ENCODE data around the gene DBX1.
"Not testable (repeated sequence)": the region's sequence is repeated elsewhere in the genome, so short reads cannot be mapped to it uniquely, and the experiment has no call there.

DBX1 gene

DNA sequence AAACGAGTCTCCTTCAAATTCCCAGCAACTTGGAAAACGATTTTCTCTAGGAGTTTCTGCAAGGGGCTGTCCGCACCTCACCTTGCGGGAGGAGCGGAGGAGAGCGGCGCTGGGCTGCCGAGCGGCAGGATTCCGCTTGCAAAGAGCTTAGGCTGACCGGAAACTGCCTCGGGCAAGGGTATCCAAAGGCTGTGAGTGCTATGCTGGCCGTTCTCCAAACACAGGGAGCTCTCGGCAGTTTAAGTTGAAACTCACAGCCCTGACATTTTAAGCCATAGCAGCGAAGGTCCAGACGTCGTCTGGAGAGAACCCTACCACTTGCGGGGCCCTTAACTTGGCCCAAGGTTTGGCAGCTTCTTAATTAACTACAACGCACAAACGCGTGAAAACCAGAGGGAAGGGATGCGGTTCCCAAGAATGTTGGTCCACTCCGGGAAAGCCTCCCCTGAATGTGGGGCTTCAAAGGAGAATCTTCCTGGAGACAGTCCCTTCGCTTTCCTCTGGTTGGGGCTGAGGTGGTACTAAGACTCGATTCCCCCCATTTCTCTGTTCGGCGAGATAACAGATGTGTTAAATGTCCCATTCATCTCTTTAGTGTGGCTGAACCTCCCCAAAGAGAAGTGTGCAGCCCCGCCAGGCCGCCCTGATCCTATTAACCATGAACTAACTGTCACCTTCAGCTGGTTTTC is 1.1 kb upstream of the DBX1 start:
- DNase-seq = peak; percentile 94

DNA sequence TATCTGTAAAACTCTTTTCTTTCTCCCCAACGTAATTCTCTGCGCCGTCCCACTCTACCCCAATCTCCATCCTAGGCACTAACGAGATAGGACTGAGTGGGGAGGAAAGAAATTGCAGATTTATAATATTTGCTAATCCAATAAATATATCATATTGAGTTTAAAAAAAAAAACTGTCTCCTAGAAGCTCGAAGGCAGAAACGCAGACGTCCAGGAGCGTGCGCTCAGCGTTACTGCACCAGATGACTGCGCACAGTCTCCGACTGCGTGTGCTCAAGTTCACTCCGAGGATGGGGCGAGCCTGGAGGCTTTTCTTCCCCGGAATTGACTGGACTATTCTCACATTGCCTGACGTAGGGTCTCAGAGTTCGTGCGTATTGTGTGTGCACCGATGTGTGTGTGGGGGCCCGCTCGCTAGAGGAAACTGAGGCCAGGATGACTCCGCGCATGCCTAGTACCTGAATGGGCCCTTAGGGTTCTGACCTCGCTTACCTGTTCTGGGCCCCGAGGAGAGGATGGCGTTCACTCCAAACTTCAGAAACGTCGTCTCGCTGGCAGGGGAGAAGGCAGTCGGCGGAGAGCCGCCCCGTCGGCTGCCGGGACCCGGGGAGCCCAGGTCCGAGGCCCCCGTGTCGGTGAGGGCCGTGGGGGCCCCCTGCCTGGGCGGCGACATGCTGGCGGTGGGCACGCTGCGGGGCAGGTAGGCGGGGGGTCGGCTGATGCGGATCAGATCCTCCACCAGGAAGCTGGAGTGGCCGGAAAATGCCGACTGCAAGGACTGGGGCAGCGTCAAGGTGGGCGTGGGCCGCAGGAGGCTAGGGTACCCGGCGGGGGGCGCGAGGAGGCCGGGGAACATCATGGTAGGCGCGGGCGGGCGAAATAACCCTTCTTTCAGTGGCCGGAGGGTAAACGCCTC is 551 bp downstream of the DBX1 start:
- DNase-seq = peak; percentile 57

DNA sequence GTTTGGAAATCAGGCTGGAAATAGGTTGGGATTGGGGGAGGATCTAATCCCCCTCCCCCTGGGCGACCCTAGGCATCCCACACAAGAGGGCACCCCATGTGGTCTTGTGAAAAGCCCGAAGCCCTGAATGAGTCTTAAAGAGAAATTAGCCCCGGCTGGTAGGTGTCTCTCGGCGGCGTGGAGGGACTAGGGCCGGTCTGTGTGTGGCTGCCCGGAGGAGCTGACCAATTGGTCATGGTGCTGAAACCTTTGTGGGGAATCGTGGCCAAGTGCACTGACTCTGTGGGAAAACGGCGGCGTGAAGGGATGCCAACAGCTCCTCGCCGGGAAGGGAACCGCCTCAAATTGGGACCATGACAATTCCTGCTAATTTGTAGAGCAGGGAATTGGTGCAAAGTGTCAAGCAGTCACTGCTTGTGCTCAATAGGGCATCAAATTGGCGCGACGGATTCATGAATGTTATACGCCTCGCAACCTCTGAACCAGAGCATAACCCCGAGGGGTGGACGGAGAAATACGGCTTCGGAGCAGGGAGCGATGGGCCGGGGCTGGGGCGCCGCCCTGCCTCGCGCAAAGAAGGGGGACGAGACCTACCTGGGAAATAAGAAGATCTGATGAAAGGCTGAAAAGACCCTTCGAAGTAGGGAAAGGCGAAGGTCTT is 1.5 kb downstream of the DBX1 start:
- peak; percentile 48 for DNase-seq

DNA sequence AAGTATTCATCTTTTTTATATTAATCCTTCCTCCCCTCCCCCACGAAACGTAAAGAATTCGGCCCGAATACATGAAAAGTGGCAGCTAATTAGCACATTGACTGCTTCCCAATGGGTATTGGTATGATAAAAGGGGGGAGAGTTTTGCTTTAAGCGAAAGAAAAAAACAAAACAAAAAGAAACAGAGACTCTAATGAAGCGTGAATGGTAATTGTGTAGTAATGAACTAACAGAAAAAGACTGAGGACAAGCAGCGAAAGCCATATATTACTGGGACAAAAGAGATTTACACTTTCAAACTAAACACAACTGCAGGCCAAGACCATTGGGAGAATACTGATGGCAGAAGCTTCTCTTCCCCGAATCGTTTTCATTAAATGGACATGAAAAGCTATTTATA is 2.5 kb downstream of the DBX1 start:
- no peak for DNase-seq

DNA sequence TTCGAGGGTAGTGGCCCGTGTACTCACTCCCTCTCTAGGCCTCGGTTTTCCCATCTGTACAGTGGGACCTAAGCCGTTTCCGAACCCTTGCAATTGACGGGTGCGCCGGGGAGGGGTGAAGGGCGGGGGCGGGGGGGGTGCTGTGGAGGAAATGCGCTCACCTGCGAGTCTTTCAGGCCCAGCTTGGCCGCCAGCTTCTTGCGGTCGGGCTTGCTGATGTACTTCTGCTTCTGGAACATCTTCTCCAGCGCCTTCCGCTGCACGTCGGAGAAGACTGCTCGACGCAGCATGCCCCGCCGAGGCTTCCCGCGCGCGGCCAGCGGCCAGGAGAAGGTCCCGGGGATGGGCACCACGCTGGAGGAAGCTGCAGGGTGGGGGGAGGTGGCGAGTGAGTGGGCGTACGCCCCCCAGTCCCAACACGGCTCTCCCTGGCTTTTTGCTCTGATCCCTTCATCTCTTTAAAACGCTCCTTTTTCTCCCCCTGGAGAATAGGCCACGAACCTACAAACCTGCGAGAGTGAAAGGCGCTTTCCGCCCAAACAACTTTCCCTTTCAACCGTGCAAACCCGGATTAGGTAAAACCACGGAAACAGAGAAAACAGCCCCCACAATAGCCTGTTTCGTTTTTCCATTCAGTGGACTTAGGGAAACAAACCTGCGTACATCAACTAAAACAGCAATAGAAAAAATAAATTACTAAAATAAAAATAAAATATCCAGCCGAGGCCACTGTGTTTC is 3.2 kb downstream of the DBX1 start:
- peak; percentile 48 for DNase-seq

DNA sequence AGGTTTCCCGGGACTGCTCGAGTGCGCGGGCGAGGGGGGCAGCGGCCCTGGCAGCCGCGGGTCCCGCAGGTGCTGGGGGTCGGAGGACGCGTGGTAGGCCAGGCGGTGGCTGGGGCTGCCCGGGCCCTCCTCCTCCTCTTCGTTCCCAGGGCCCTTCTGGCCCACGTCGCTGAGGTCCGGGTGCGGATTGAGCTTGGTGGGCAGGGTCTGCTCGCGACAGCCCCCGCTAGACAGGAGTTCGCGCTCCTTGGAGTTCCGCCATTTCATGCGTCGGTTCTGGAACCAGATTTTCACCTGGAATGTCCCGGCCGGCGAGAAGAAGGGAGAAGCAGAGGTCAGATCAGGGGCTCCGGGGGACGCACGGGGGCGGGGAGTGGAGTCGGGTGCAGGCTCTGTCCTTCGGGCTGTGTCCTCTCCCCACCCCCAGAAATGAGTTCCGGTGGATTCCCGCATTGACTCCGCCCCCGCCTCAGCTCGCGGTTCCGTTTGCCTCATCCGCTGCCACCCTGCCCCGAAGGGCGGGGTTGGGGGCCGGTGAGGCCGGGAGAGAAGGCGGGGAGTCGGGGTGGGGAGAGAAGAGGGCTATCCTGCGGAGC is 3.9 kb downstream of the DBX1 start:
- peak; percentile 58 for DNase-seq

DNA sequence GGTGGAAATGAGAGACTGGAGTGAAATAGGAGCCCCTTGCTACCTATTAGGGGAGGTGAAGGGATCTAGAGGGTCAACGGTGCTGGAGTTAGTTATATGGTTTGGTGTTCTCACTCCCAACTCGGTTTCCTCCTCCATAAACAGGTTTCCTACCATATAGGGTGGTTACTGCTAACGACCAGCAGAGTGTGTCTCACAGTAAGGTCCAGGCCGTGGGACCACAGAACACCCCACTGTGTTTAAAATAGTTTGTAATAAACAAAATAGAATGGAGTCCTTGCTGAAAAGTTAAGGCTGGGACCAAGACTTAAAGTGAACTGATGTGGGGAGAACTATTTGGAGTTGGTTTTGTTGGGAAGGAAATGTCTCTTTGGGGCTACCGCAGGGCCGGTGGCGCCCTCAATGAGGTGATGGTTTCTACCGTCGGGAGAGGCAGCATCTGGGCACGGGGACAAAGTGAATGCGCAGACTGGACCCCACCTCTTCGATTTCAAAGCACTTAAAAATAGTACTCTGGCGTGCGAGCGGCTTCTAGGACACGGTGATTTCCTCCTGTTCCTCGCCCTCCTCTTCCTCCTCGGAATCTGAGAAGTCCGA is 4.5 kb downstream of the DBX1 start:
- DNase-seq = peak; percentile 25

DNA sequence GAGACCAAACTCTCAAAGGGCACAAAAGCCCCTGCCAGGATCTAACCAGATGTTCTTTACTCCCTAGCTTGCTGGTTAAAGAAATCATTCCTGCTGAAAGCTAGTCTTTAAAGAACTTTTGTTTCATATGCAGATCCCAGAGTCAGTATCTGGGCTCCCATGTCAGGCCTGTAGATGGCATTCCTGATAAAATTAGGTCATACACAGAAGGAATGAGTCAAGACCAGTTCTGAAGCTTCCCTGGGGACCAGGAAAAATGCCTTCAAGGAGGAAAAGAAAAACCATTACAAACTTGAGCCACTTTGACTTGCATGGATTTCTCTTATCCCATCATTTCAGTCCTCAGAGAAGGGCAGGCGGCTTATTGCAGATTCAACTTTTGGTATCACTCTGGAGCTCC is 5.9 kb downstream of the DBX1 start:
- no peak for DNase-seq

DNA sequence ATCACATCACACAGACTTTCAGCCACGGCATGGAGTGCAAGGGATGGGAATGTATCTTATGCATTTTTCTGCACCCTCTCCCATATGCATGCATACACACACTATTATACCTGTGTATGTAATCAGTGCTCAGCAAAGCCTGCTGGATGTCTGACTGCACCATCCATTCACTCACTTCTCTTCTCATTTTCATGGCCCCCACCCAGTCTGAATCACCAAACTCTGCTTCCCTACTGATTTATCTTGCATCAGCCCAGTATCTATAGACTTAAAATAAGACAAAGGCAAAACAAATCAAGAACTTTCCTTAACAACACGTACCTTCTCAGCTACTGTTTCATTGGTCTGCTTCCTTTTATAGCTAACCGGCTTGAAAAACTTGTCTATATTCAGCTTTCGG is 21.6 kb downstream of the DBX1 start:
- no peak for DNase-seq

DNA sequence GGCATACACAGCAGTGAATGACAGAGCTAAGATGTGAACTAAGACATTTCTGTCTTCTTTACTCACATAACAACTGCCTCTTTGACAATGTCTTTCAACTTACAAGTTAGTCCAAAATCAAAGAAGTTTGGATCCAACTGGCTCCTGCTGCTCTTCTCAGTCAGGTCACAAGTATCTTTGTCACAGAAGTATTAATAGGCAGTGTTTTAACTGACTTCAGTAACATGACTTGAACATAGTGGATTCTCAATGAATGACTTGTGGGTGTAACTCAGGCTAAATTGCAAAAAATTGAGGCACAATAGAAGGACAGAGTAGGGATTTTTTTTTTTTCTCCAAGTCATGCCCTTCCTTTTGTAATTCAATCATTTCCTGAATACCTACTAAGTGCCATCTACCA is 22.6 kb downstream of the DBX1 start:
- no peak for DNase-seq

DNA sequence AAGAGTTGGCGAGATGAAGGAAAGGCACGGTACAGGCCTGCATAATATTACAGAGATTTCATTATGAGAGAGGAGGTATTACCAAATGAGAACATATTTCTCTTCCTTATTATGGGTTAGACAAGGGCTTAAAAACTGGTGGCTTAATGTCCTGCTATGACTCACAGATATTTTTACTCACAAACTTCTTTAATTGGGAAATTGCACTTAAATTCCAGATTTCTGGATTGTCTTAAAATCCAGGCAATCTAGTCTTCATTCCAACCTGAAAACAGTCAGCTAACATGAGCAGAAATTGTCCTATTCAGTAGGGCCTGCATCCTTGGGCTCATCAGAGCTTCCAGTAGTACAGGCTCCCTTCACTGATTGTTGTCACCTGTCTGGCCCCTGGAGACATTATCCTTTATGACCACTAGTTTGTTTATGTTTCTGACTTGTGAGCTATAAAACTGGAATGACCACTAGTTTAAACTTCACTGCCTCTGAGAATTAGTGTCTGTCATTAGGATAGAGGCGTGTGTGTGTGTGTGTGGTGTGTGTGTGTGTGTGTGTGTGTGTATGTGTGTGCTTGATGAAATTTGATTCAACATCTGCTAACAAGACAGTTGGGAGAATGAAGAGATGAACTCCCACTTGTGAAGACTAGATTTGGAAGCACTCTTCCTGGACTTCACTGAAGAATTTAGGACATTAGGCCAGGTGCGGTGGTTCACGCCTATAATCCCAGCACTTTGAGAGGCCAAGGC is 25.1 kb downstream of the DBX1 start:
- no peak for DNase-seq

DNA sequence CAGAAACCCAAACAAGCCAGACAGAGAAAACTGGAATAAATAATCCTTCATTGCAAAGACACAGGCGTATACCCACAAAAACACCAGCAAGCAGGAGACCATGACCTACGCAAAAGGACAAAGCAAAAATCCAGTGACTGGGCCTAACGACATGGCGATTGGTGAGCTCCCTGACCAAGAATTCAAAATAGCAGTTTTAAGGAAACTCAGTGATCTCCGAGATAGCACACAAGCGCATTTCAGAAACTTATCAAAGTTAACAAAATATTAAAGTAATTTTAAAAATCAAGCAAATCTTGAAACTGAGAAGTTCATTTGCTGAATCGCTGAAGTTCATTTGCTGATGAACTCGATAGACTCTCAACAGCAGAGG is 27.6 kb downstream of the DBX1 start:
- no peak for DNase-seq

DNA sequence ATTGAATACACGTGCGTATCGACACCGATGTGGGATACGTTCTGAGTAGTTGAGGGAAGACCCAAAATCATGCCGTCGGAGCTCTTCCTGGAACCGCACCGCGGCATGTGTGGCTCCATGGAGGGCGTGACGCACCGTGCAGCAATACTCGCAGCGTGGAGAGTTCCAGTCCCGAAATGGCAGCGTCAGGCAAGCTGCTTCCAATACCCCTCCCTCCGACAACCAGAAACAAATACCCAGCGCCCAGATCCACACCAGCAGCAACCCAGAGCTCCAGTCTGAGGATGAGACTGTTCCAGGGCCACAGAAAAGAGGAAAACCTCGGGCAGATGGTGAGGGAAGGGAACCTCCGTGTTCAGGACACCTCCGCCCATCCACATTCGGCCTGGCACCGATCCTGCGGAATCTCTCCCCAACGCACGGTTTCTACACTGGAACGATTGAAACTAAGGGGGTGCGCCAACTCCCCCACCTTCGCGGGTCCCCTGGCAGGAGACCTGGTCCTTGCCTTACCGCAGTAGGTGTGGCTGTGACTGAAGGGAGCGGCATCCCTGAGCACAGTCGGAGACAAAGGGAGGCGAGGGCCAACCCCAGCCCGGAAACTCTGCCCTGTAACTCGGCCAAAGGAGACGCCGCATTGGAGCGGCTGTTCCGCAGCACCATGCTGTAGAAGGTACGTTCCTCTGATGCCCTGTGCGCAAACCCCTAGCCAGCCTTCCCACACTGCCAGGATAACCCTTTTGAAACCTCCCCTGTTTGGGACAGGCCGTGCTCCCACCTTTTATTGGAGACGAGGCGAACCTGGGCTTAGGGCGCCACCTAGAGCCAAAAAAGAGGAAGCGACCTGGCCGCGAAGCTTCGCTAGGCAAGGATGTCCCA is 28.2 kb downstream of the DBX1 start:
- peak; percentile 81 for DNase-seq

DNA sequence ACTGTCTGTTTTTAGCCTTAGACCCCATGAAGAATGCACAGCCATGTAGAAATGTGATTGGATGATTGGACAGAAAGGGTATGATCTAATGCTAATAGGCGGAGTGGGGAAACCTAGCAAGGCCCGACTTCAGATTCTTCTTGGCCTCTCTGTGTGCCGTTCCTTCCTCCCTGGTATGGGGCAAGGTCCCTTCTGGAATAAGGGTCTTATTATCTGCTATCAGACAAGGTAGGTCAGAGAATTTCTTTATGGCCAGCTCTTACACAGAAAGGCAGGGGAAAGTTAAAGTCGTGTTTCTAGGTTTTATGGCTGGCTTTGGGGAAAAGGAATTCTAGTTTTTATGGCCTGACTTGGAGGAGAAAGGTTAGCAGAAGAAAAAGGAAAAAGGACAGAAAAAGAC is 30.6 kb downstream of the DBX1 start:
- DNase-seq = no peak

DNA sequence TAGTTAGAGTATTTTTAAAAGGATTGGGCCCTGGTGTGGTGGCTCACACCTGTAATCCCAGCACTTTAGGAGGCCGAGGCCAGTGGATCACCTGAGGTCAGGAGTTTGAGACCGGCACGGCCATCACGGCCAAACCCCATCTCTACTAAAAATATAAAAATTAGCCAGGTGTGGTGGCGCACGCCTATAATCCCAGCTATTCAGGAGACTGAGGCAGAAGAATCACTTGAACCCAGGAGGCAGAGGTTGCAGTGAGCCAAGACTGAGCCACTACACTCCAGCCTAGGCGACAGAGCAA is 31.8 kb downstream of the DBX1 start:
- not testable (repeated sequence) for DNase-seq

DNA sequence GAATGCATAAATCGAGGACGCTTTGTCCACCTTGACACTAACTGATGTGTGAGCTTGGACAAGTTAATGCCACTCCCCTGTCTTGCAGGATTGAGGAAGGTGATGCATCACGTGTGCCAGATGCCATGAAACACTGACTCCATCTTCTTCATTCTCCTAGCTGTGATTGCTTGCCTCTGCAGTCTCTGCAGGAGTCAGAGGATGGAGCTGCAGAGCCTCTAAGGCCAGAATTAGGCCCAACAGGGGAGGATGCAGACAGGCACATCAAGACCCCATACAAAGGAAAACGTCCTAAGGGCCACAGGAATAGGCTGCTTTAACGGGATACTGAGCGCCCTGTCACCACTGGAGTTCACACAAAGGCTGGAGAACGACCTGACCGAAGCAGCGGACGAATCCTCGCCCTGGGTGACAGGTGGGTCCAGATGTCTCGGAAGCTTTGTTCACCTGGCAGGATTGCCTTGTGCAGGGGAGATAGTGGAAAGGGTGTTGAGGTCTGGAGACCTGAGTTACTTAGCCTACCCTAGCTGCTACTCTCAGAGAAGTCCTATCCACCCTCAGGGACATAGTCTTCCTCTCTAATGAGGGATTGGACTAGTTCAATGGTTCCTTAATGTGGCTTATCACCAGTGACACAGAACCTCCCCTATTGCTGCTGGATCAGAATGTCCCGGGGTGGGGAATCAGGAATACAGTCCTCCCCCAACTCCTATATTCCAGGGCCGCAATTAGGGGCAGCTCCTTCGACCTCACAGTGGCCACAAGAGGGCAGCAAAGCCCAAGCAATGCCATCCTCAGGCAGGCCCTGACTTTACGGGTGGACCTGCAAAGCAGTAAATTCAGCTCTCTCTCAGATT is 32.4 kb downstream of the DBX1 start:
- DNase-seq = peak; percentile 82

DNA sequence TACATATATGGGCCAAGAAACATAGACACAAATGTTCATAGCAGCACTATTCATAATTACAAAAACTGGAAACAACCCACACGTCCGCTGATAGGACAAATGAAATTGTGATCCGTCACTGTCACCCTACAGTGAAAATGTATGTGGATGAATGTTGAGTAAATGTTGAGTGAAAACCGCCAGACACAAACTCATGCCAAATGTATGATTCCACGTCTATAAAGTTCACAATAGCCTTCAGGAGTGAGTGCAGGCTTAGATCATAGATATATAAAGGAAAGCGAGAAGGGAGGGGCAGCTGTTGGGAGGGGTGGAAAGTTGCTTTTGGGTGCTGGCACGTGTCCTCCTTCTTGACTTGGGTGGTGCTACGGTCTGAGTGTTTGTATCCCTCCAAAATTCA is 33.6 kb downstream of the DBX1 start:
- DNase-seq = no peak

DNA sequence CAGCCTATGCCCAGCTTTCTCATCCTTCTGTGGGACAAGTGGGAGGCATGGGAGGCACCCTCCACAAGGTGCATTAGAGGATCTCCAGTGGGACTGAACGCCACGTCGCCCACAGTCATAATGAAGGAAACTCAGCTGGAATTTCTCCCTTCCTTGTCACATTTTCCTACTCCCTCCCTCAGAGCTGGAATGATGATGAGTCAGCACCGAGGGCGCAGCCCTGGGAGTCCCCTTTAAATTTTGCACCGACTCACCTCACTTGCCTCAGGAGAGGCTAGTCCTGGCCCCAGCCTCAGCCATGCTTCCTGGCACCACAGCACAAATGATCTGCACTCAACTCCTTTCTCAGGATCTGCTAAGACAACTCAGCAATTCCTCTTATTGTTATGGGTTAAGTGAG is 34.3 kb downstream of the DBX1 start:
- no peak for DNase-seq

DNA sequence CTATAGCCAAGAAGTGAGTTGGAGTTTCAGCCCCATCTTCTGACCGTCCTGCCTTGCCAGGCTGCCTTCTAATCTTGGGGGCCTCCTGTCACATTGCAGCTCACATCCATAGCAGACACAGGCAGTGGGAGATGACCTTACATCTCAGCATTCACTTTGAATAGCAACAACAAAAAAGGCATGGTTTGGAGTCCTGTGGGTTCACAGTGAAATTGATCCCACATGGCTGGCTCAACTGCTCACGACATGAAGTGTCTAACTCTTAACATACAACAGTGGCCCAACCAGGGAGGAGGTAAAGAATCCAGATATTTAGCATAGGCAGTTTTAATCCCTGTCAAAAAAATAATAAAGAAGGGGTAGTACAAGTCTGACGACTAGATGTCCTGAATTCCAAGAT is 38.1 kb downstream of the DBX1 start:
- DNase-seq = no peak

Data from NCI-H69 (cell line).